NOMO-1 treated with DMSO at 0.1 percent for 48 hours (cell line): ENCODE measurements around the gene LMF1.
"Not testable (repeated sequence)": the region's sequence is repeated elsewhere in the genome, so short reads cannot be mapped to it uniquely, and the experiment has no call there.

ENCODE experiments used
- DNase-seq: peaks from one replicate; lab custom pipeline; 2025; ENCODE audit not compliant: unreplicated experiment; lab: John Stamatoyannopoulos, UW

The LMF1 gene

DNA sequence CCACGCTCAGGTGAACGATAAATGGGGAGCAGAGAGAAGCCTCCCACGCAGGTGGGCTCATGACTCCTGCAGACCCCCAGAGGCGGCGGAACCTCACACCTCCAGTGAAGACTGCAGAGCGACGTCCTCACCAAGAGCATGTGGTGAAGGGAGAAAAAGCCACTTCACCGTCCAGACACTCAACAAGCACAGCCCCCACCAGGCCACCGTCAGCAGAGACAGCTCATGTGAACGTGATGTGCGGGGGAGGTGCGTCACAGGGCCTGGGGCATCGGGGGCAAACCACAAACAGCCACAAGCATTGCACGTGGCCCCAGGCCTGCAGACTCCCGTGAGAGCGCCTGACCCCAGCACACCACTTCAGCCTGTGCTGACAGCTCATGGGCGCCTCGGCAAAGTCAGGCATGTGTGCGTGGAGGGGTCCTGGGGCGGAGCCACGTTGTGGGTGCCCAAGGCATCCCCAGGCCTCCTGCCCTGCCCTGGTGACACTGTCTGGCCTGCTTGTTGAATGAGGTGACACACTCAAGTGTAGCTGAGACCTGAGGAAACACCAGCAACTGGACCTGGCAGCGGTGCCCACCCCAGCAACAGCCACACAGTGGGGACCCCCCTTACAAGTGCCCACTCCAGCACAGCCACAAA, 19.0 kb downstream of the LMF1 start:
- DNase-seq = no peak

DNA sequence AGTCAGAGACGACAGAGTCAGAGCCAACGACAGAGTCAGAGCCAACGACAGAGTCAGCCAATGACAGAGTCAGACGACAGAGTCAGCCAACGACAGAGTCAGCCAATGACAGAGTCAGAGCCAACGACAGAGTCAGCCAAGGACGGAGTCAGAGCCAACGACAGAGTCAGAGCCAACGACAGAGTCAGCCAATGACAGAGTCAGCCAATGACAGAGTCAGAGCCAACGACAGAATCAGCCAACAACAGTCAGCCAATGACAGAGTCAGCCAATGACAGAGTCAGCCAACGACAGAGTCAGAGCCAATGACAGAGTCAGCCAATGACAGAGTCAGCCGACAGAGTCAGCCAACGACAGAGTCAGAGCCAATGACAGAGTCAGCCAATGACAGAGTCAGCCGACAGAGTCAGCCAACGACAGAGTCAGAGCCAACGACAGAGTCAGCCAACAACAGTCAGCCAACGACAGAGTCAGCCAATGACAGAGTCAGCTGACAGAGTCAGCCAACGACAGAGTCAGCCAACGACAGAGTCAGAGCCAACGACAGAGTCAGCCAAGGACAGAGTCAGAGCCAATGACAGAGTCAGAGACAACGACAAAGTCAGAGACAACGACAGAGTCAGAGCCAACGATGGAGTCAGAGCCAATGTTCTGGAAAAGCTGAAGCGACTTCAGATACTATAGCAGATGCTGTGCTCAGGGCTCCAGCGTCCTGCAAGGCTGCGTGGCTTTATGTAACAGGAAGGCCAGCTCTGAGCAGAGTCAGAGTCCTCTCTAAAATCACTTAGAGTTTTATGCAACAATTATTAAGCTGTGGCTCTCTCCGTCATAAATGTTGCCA, 19.8 kb downstream of the LMF1 start:
- not testable (repeated sequence) for DNase-seq

DNA sequence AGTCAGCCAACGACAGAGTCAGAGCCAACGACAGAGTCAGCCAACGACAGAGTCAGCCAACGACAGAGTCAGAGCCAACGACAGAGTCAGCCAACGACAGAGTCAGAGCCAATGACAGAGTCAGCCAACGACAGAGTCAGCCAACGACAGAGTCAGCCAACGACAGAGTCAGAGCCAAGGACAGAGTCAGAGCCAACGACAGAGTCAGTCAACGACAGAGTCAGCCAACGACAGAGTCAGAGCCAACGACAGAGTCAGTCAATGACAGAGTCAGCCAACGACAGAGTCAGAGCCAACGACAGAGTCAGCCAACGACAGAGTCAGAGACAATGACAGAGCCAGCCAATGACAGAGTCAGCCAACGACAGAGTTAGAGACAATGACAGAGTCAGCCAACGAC, 22.0 kb downstream of the LMF1 start:
- not testable (repeated sequence) for DNase-seq

DNA sequence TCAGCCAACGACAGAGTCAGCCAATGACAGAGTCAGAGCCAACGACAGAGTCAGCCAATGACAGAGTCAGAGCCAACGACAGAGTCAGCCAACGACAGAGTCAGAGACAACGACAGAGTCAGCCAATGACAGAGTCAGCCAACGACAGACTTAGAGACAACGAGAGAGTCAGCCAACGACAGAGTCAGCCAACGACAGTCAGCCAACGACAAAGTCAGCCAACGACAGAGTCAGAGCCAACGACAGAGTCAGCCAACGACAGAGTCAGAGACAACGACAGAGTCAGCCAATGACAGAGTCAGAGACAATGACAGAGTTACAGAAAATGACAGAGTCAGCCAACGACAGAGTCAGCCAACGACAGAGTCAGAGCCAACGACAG, 22.9 kb downstream of the LMF1 start:
- not testable (repeated sequence) for DNase-seq

DNA sequence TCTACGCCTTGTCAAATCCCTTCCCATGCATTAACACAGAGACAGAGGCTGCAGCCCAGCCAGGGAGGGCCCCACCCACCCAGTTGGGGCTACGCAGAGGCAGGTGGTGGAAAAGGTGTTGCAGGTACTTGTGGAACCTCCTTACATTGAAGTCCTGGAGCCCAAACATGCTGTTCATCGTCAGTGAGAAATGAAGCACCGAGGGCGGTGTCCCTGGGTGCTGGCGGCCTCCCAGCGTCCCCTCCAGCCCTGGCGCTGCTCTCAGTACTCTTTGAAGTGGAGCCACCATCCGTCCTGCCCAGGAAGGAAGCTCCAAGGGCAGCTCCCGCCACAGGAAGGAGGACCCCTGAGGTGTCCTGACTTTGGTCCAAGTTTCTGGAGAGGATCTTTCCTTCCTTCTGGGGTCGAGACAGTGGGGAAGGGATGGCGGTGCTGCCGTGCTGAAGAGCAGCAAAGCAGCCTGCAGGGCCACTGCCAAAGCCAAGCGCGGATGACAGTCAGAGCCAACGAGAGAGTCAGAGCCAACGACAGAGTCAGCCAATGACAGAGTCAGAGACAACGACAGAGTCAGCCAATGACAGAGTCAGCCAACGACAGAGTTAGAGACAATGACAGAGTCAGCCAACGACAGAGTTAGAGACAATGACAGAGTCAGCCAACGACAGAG, 23.4 kb downstream of the LMF1 start:
- DNase-seq = no peak

DNA sequence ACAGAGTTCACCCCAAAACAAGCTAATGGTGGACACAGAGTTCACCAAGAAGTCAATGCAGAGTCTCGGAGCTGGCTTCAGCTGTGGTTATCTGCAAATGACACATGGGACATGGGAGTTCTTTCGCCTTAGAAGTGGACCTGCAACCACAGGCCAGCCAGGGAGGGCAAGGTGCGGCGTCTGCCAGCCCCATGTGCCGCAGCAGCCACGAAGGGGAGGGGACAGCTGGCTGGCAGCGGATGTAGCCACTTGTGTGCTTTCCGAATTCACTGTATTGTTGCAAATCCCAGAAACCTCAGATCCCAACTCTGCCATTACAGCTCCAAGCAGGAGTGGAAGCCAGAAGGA, 24.8 kb downstream of the LMF1 start:
- no peak for DNase-seq

DNA sequence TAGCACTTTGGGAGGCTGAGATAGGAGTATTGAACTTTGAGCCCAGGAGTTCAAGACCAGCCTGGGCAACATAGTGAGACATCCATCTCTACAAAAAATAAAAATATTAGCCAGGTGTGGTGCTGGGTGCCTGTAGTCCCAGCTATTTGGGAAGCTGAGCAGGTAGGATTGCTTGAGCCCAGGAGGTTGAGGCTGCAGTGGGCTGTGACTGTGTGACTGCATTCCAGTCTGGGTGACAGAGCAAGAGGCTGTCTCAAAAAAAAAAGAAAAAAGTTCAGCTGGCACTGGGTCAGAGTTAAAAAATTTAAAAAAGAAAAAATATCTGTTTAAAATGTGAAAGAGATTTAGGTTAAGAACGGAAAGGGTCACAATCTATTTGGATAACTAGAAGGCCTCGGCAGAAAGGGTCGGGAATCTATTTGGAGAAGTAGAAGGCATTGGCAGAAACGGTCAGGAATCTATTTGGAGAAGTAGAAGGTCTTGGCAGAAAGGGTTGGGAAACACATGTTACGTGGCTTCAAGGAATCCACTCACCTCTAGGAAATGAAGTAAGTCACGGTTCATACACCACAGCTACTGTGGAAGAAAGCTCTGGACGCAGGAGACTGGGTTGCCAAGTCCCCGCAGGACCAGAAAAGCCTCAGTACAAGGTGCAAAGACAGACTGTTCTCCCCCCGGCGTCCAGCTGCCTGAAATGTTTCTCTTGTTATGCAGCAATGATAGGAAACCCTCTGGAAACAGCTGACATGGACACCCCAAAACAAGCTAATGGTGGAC, 25.3 kb downstream of the LMF1 start:
- no peak for DNase-seq

DNA sequence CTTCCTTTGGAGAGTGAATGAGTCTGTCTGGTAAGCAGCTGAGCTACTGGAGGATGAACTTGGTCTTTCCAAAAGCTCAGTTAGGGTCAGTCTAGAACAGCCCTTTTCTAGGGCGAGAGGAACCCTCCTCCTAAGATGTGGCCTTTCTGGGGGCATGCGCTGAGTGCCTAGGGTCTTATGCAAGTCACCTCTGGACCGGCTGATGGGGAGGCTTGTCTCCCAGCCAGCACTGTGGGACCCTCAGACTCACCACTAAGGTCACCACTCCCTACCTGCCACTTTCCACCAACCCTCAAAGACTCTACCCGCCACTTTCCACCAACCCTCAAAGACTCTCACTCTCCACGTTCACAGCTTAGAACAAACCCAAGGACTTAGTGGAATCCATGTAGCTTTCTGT, 26.8 kb downstream of the LMF1 start:
- no peak for DNase-seq

DNA sequence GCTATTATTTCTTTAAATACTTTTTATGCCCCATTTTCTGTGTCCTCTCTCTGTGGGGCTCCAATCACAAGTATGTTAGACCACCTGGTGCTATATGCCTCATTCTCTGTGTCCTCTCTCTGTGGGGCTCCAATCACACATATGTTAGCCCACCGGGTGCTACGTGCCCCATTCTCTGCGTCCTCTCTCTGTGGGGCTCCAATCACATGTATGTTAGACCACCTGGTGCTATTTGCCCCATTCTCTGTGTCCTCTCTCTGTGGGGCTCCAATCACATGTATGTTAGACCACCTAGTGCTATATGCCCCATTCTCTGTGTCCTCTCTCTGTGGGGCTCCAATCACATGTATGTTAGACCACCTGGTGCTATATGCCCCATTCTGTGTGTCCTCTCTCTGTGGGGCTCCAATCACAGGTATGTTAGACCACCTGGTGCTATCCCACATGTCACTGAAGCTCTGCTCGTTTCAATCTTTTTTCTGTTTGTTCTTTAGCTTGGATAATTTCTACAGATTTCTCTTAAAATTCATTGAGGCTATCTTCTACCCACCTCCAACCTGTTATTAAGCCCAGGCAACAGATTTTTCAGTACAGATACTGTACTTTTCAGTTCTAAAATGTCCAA, 28.2 kb downstream of the LMF1 start:
- DNase-seq = no peak

DNA sequence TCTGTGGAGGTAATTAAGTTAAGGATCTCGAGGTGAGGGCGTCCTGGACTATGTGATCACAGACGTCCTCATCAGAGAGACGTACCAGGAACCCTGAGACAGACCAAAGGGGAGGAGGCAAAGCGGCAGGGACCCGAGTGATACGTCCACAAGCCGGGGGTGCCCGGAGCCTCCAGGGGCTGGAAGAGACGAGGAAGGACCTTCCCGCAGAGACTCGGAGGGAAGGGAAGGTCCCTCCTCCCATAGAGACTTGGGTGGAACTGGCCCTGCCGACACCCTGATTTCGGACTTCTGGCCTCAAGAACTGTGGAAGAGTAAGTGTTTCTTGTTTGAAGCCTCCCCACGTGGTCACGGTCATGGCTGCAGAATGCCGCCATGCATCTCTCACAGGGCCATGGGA, 30.8 kb downstream of the LMF1 start:
- DNase-seq = no peak

DNA sequence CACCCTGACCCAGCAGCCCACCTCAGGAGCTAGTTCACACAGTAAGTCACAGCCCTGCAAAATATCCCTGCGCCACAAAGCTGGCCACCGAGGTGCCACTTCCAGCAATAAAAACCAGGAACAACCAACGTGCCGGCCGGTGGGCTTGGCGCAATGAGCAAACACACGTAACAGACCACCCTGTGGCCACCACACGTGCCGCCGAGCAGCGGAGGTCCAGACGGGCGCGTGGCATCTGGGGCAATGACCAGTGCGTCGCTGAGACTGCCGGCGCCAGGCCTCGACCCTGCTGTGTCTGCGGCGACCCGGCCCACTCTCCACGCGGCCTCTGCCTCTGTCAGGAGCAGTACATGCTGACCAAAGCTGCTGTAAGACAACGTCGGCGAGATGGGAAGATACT, 31.5 kb downstream of the LMF1 start:
- DNase-seq = no peak

DNA sequence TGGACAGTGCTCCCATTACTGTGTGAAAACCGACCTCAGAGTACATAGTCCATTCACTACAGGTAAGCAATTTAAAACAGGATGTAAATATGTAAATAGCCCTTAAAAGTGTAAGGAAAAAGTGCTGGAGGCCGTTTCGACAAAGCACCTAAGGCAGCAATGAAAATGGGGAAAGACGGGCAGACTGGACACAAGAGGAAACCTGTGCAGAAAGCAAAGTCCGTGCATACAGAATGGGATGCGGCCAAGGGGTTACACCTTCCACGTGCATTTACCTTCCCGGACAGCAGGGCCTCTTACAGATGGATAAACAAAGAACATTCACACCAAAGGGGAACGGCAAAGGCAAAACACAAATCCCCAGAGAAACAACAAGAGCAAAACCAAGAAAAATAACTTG, 32.0 kb downstream of the LMF1 start:
- no peak for DNase-seq

DNA sequence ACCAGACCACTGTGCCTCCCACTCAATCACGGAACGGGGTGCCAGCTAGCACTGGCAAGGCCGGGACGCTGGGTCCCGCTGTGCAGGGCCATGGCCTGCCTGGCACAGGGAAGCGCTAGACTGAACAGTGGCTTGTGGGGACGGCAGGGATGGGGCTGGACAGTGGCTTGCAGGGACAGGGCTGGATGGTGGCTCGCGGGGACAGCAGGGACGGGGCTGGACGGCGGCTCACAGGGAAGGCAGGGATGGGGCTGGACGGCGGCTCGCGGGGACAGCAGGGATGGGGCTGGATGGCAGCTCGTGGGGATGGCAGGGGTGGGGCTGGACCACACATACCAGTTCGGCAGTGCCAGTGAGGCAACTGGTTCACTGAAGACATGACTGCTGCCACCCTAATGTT, 32.6 kb downstream of the LMF1 start:
- no peak for DNase-seq

DNA sequence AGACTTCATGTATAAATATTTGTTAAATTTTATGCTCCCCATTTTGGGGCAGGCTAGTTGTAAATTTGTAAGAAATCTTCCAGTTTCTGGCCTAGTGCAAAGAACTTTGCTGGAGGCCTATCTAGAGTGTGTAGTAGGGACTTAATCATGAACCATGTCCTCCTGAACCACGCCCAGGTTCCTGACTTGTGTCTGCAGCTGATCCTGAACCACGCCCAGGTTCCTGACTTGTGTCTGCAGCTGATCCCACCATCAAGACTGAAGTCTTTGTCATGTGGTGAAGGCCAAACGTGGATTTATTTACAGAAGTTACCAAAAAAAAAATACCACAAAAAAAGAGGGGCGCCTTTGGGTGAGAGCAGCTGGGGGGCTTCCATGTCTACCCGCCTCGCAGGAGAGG, 33.1 kb downstream of the LMF1 start:
- no peak for DNase-seq

DNA sequence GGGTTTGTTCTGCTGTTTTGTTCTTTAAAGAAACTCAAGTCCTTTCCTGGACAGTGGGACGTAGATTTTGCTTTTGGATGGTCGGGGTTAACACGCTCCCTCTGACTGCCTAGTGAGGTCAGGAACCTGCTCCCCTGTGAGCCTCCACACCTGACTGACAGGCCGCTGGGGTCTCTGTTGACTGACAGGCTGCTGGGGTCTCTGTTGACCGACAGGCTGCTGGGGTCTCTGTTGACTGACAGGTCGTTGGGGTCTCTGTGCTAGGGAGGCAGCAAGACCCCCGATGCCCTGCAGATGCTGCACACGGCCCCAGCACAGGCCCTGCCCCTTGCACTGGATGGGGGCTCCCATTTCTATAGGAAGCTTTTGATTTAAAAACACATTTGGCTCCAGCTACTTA, 33.5 kb downstream of the LMF1 start:
- no peak for DNase-seq

DNA sequence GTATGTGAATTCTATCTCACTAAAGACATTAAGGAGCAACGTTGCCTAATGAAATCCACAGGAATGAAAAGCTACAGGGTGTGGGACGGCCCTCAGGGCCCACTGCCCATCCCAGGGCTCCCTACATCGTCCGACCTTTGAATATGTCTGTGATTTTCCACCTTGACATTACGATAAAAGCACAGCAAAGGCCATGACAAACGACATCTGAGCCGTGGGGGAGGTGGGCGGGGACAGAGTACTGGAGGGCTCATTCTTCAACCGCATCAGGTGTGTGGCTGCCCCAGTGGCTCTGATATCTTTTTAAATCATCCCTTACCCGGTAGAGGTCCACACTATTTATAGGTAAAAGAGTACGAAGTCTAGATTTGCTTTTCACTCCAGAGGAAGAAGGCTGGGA, 35.1 kb downstream of the LMF1 start:
- no peak for DNase-seq

DNA sequence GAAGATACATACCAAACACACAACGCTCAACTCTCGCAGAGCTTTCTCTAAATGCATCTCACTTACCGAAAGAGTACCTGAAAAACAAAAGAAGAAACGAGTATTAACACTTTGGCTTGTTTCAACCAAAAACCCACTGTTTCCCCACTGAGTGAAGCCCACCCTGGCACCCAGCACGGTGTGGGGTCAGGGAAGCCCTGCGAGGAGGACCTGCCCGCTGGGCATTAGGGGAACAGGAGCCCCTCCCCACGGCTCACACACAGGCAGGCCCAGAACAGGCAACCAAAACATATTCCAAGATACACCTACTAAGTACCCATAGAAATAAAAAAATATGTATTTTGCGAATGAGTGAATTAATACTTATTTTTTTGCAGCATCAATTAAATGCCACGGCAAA, 36.6 kb downstream of the LMF1 start:
- DNase-seq = no peak

DNA sequence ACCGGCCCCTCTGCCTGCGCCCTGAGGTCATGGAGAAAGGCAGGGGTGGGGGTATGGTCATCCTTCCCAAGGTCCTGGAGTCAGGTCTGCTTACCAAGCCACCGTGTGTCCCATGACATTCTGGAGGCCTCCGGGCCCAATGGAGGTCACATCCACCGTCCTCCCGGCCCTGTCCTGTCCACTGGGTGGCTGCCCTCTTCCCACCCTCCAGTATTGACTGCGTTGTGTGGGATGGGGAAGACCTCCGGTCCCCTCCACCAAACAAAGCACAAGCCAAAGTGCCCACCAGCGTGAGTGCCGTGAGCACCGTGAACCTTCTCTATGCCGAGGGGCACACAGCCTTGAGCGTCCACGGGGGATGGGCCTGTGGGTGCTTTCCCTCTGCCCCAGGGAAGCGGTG, 37.2 kb downstream of the LMF1 start:
- no peak for DNase-seq

DNA sequence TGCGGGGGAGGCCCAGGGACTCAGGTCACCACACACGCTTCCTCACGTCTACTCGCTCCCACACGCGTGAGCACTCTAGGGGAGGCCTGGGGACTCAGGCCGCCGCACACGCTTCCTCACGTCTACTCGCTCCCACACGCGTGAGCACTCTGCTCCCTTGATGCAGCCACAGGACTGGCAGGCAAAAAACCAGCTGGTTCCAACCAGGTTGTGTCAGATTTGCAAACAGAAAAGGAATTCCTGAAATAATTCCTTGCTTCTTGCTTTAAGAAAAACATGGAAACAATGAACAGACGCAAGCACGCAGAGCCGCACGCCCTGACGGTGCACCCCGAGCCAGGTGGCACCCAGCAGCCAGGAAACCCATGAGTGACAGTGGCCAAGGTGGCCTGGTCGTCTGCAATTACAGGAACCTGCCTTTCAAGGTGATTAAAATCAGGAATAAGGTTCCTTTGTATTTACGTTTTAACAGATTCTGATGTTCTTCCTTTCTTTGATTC, 37.9 kb downstream of the LMF1 start:
- no peak for DNase-seq

DNA sequence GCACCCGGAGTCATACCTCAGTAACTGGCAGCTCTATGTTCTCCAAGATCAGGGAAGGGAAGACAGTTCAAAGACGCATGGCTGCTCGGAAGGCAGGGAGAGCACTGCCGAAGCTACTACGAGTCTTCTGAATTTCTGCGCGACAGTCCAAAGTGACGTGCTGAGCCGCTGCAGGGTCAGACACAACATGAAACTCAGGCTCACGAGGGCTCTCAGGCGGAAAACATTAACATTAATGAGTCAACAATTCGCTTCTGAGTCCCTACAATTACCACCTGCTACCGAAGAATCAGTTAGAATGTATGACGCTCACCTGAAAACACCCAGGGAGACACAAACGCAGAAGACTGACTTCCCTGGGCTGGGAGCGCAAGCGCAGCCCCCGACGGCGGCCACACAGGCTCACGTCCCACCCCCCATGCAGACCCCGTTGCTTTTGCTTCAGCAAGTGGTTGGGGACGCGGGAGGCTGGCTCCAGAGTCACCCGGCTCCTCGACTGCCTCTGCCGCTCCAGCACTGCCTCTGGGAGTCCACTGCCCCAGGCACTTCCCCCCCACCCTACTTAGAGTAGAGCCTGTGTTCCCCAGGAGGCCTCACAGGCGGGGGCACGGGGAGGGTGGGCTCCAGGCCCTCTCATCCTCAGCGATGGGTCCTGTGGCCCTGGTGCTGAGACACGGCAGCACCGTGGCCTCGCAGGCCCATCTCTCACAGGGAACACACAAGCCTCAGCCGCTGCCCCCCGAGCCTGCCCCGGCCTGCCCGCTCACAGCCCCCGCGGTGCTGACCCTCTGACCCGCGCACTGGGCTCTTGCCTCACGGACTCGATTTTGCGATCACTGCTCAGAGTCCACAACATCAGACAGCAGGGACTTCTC, 38.9 kb downstream of the LMF1 start:
- DNase-seq = no peak
